GM06990 (cell line): ENCODE results near the gene CPN2.

ENCODE experiments used
- DNase-seq: peaks from one replicate; pipeline ENCODE4 v3.0.0-alpha.2; 2011; ENCODE audit not compliant: insufficient read length; ENCODE audit errors: extremely low read depth
- H3K27me3 ChIP-seq: replicated peaks from 2 replicates; pipeline ENCODE4 v1.6.0; 2011; ENCODE audit warnings: low read length; ENCODE audit not compliant: control insufficient read depth, insufficient read depth
- H3K36me3 ChIP-seq: 2 replicates; pipeline ENCODE4 v1.5.1; 2011; ENCODE audit warnings: low read length; ENCODE audit not compliant: control insufficient read depth, insufficient read depth
- H3K4me3 ChIP-seq: replicated peaks from 2 replicates; pipeline ENCODE4 v1.5.1; 2011; ENCODE audit warnings: low read depth, mild to moderate bottlenecking, control low read depth, low read length
- TF ChIP-seq, protein P1 (sequence below): IDR thresholded peaks from 2 replicates; pipeline ENCODE4 v1.5.1; 2011; ENCODE audit warnings: low read length, control low read depth, mild to moderate bottlenecking, inconsistent platforms; ENCODE audit not compliant: insufficient read depth, poor library complexity, severe bottlenecking

CPN2 gene

DNA sequence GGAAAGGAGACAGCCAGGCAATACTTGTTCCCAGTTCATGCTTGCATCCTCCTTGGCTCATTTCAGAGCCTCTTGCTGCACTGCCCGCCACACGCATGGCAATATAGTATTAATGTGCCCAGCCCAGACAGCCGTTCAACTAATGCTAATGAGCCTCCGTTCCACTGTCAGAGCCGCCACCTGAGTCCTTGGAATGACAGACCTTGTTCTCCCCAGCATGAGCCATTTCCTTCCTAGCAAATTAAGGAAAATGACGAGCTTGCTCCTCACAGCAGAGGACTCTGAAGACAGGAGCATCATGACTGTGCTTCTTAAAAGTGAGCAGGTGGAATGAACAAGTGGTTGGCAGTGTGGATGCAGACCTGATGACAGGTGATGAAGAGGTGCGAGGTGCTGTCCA, 29.2 kb upstream of the CPN2 start:
- H3K4me3 ChIP-seq, result no peak overlapping the region
- DNase-seq, result no peak
- TF ChIP-seq, protein P1, sequence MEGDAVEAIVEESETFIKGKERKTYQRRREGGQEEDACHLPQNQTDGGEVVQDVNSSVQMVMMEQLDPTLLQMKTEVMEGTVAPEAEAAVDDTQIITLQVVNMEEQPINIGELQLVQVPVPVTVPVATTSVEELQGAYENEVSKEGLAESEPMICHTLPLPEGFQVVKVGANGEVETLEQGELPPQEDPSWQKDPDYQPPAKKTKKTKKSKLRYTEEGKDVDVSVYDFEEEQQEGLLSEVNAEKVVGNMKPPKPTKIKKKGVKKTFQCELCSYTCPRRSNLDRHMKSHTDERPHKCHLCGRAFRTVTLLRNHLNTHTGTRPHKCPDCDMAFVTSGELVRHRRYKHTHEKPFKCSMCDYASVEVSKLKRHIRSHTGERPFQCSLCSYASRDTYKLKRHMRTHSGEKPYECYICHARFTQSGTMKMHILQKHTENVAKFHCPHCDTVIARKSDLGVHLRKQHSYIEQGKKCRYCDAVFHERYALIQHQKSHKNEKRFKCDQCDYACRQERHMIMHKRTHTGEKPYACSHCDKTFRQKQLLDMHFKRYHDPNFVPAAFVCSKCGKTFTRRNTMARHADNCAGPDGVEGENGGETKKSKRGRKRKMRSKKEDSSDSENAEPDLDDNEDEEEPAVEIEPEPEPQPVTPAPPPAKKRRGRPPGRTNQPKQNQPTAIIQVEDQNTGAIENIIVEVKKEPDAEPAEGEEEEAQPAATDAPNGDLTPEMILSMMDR, result no peak
- no peaks in the 10 kb centered on the region for H3K36me3 ChIP-seq
- no peaks in the 10 kb centered on the region; the same call in 1 of the 2 replicates for H3K27me3 ChIP-seq

- no peak for DNase-seq
- Histone ChIP-seq H3K4me3 (no peak overlapping the region), H3K36me3 (no peaks in the 10 kb centered on the region), H3K27me3 (no peaks in the 10 kb centered on the region; the same call in 1 of the 2 replicates)
- TF ChIP-seq, protein P1, result no peak
Observed at GRCh38 chr3:194379651-194380050, 28.5 kb upstream of the CPN2 start.

- TF ChIP-seq, protein P1, result no peak
- no peak overlapping the region for H3K4me3 ChIP-seq
- H3K27me3 ChIP-seq, result no peaks in the 10 kb centered on the region; the same call in 1 of the 2 replicates
- no peaks in the 10 kb centered on the region for H3K36me3 ChIP-seq
- DNase-seq, result no peak
Observed at GRCh38 chr3:194379231-194379630, 28.1 kb upstream of the CPN2 start.

GRCh38 chr3:194377708-194378107, 26.6 kb upstream of the CPN2 start:
- Histone ChIP-seq H3K36me3 (no peaks in the 10 kb centered on the region), H3K4me3 (no peak overlapping the region), H3K27me3 (no peaks in the 10 kb centered on the region; the same call in 1 of the 2 replicates)
- DNase-seq, result no peak
- TF ChIP-seq, protein P1, result no peak

DNA sequence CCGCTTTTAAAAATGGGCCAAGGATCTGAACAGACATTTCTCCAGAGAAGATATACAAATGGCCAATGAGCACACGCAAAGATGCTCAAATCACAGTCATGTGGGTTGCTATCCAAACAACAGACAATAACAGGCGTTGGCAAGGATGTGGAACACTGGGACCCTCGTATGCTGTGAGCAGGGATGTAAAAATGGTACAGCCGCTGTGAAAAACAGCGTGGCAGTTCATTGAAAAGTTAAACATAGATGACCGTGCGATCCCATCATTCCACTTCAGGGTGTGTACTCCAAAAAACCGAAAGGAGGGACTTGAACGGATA, 25.1 kb upstream of the CPN2 start:
- TF ChIP-seq, protein P1, result no peak
- DNase-seq, result no peak
- no peak overlapping the region for H3K4me3 ChIP-seq
- no peaks in the 10 kb centered on the region for H3K36me3 ChIP-seq
- no peaks in the 10 kb centered on the region; the same call in 1 of the 2 replicates for H3K27me3 ChIP-seq
